ENCODE results near the gene ZNF683.

The ZNF683 gene

GRCh38 chr1:26327956-26328362 is 44.6 kb downstream of the ZNF683 start:
- intact Hi-C loops (cut with micrococcal nuclease) = no loop called here
- peaks cover 11% of the 10 kb centered on the region for H3K27me3 Mint-ChIP-seq
- no peaks in the 10 kb centered on the region for H3K9me3 Mint-ChIP-seq

DNA sequence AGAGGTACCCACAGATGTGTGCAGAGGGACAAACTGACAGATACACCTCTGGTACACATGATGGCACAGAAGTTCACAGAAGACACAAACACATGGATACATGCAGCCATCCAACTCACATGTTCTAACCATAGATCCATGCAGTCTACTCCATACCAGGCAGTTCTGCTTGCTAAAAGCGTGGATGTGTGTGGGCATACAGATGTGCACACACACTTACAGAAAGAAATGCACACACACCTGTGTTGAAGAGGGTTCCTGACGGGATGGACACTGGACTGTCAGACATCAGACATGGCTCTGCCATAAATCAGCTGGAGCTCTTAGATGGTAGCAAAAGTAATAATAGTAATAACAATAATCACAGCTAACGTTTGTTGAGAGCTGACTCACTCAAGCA is 48.0 kb downstream of the ZNF683 start:
- Mint-ChIP-seq H3K4me1 (ENCODE audit: low read depth) (peaks cover 26% of the 10 kb centered on the region), H3K27me3 (peaks cover 5% of the 10 kb centered on the region), H3K9me3 (no peaks in the 10 kb centered on the region), H3K27ac (no peak overlapping the region), H3K36me3 (ENCODE audit: low read depth) (peaks cover 45% of the 10 kb centered on the region), H3K4me3 (no peak overlapping the region)
- intact Hi-C loops (cut with micrococcal nuclease) = loop anchor here (5.0 kb wide), 2 partner anchors 157 to 217 kb away; partner anchors contain the start of genes C1orf232 and ZNF593

More at GRCh38 chr1:26327956-26328362, 44.6 kb downstream of the ZNF683 start:
- Mint-ChIP-seq H3K27ac (no peak overlapping the region), H3K4me1 (ENCODE audit: low read depth) (peaks cover under 1% of the 10 kb centered on the region), H3K4me3 (no peak overlapping the region), H3K36me3 (ENCODE audit: low read depth) (peaks cover 17% of the 10 kb centered on the region)

DNA sequence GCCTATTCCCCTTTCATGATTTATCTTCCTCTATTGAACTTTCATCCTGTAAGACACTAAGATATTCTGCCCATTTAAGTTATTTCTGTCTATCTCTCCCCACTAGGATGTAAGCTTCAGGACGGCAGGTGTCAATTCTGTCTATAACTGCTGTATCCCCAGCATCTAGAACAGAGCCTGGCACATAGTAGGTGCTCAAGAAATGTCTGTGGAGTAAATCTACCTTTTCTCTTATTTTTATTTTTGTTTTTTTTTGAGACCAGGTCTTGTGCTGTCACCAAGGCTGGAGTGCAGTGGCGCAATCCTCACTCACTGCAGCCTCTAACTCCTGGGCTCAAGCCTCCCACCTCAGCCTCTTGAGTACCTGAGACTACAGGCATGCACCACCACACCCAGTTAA is 49.2 kb downstream of the ZNF683 start:
- Mint-ChIP-seq H3K4me3 (no peak overlapping the region), H3K36me3 (ENCODE audit: low read depth) (peaks cover 45% of the 10 kb centered on the region), H3K27me3 (no peaks in the 10 kb centered on the region), H3K4me1 (ENCODE audit: low read depth) (peaks cover 38% of the 10 kb centered on the region), H3K27ac (no peak overlapping the region), H3K9me3 (no peaks in the 10 kb centered on the region)
- intact Hi-C loops (cut with micrococcal nuclease) = loop anchor here (5.0 kb wide), 2 partner anchors 156 to 216 kb away; partner anchors contain the start of genes C1orf232 and ZNF593

DNA sequence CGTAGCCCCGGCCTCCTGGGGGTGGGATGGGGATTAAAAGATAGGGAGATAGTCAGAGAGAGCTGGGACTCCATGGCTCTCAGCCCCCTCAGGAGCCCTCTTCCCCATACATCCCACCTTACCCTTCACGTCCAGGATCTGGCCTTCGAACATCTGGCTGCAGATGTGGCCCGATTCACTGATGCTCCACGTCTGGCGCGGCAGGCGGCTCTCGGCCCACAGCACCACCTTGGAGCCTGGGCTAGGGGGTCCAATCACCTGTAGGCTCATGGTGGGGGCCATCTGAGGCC is 50.6 kb downstream of the ZNF683 start:
- Mint-ChIP-seq H3K4me1 (ENCODE audit: low read depth) (peaks cover 52% of the 10 kb centered on the region), H3K4me3 (no peak overlapping the region), H3K27ac (no peak overlapping the region), H3K9me3 (no peaks in the 10 kb centered on the region), H3K27me3 (no peaks in the 10 kb centered on the region), H3K36me3 (ENCODE audit: low read depth) (peaks cover 45% of the 10 kb centered on the region)
- intact Hi-C loops (cut with micrococcal nuclease) = loop anchor here (5.0 kb wide), 2 partner anchors 155 to 215 kb away; partner anchors contain the start of genes C1orf232 and ZNF593

GRCh38 chr1:26321315-26322041 is 51.1 kb downstream of the ZNF683 start:
- peak overlapping the region; percentile 85 for H3K27ac Mint-ChIP-seq
- H3K27me3 Mint-ChIP-seq = no peaks in the 10 kb centered on the region
- H3K4me1 Mint-ChIP-seq (ENCODE audit: low read depth) = peaks cover 57% of the 10 kb centered on the region
- H3K36me3 Mint-ChIP-seq (ENCODE audit: low read depth) = peaks cover 45% of the 10 kb centered on the region
- H3K9me3 Mint-ChIP-seq = no peaks in the 10 kb centered on the region
- intact Hi-C loops (cut with micrococcal nuclease) = loop anchor here (1.0 to 5.0 kb wide), 4 partner anchors 15 to 214 kb away; partner anchors contain the start of genes C1orf232, UBXN11 and ZNF593
- H3K4me3 Mint-ChIP-seq = peak overlapping the region; percentile 58

DNA sequence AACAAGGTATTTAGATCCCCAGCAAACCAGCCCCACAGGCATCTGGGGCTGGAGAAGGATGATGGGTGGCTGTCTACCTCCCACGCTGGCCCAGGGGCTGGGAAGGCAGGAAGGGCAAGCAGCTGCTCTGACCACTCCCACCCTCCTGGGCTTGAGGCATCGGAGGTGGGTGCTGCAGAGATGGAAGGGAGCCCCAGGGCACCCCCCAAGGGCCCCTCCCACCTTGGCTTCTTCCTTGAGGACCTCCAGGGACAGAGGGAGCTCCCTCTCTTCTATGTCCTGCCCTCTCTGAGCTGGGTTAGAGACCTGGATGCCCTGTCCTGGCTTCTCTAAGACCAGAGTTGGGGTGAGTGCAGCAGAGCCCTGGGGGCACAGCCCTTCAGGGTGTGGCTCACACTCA is 51.7 kb downstream of the ZNF683 start:
- H3K36me3 Mint-ChIP-seq (ENCODE audit: low read depth) = peaks cover 45% of the 10 kb centered on the region
- intact Hi-C loops (cut with micrococcal nuclease) = loop anchor here (1.0 to 5.0 kb wide), 4 partner anchors 14 to 214 kb away; partner anchors contain the start of genes C1orf232, UBXN11 and ZNF593
- peak overlapping the region; percentile 85 for H3K27ac Mint-ChIP-seq
- no peaks in the 10 kb centered on the region for H3K27me3 Mint-ChIP-seq
- H3K4me1 Mint-ChIP-seq (ENCODE audit: low read depth) = peaks cover 63% of the 10 kb centered on the region
- H3K4me3 Mint-ChIP-seq = no peak overlapping the region
- H3K9me3 Mint-ChIP-seq = no peaks in the 10 kb centered on the region

DNA sequence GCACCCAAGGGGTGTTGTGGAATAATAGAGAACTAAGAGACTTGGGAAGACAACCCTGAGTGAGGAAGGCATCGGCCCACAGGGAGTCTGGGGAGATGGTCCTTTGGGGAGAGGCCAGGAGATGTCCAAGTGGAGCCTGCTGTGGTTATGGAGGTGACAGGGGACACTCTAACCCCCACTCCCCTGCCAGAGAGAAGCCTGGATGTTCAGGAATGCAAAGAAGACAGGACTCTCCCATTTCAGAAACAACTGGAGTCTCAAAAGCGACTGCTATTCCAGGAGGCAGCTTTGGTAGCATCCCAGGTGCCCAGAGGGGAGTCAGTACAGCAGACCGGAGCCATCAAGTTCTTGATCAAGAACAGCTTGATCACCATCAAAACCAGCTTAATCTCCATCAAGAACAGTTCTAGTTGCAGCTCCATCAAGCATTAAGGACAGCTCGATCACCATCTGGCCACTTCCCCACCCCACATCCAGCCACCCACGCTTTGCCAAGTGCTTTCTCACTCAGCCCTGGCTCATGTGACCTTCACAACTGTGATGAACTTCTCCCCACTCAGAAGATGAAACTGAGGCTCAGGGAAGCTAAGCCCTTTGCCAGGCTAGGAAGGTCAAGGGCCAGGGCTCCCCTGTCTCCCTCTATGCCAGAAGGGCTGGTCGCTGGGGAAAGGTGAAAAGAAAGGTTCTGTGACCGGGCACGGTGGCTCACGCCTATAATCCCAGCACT is 54.0 kb downstream of the ZNF683 start:
- intact Hi-C loops (cut with micrococcal nuclease) = loop anchor here (2.0 kb wide), 2 partner anchors 30 to 44 kb away; no protein-coding TSS in a partner anchor
- Mint-ChIP-seq H3K9me3 (peaks cover 2% of the 10 kb centered on the region), H3K4me3 (peak overlapping the region; percentile 74), H3K27me3 (no peaks in the 10 kb centered on the region), H3K4me1 (ENCODE audit: low read depth) (peaks cover 87% of the 10 kb centered on the region), H3K27ac (peak overlapping the region; percentile 85), H3K36me3 (ENCODE audit: low read depth) (peaks cover 33% of the 10 kb centered on the region)

GRCh38 chr1:26317612-26318337 is 54.8 kb downstream of the ZNF683 start, which contains the start of gene CD52:
CD52 (plus strand) TSS chr1:26317958; CDS start chr1:26318018, 60 bp downstream.
- H3K4me3 Mint-ChIP-seq = peak within 1 kb of the TSS; percentile 74
- peaks cover 26% of the 10 kb centered on the region for H3K36me3 Mint-ChIP-seq (ENCODE audit: low read depth)
- intact Hi-C loops (cut with micrococcal nuclease) = loop anchor here (2.0 kb wide), 2 partner anchors 29 to 43 kb away; no protein-coding TSS in a partner anchor
- H3K9me3 Mint-ChIP-seq = peaks cover 9% of the 10 kb centered on the region
- H3K4me1 Mint-ChIP-seq (ENCODE audit: low read depth) = peaks cover 92% of the 10 kb centered on the region
- H3K27me3 Mint-ChIP-seq = no peaks in the 10 kb centered on the region
- H3K27ac Mint-ChIP-seq = peak within 1 kb of the TSS; percentile 85

DNA sequence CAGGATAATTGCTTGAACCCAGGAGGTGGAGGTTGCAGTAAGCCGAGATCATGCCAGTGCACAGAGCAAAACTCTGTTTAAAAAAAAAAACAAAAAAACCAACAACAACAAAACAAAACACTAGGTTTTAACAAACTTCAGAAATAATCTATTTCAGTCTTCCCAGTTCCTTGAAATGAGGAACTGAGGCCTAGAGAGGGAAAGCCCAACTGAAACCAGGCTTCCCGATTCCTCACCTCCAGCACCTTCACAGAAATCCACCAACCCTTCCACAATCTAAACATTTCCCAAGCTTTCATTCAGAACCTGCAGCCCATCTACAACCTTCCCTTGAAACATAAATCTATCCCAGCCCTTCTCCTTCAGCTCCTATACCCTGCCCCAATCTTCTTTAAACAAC is 55.4 kb downstream of the ZNF683 start:
- H3K27me3 Mint-ChIP-seq = no peaks in the 10 kb centered on the region
- intact Hi-C loops (cut with micrococcal nuclease) = no loop called here
- peak overlapping the region; percentile 74 for H3K4me3 Mint-ChIP-seq
- peaks cover 21% of the 10 kb centered on the region for H3K36me3 Mint-ChIP-seq (ENCODE audit: low read depth)
- H3K4me1 Mint-ChIP-seq (ENCODE audit: low read depth) = peaks cover 91% of the 10 kb centered on the region
- H3K27ac Mint-ChIP-seq = peak overlapping the region; percentile 85
- H3K9me3 Mint-ChIP-seq = peaks cover 9% of the 10 kb centered on the region

GRCh38 chr1:26315874-26316850 is 56.4 kb downstream of the ZNF683 start:
- no peaks in the 10 kb centered on the region for H3K27me3 Mint-ChIP-seq
- peak overlapping the region; percentile 85 for H3K27ac Mint-ChIP-seq
- H3K36me3 Mint-ChIP-seq (ENCODE audit: low read depth) = peaks cover 11% of the 10 kb centered on the region
- intact Hi-C loops (cut with micrococcal nuclease) = no loop called here
- peaks cover 93% of the 10 kb centered on the region for H3K4me1 Mint-ChIP-seq (ENCODE audit: low read depth)
- peak overlapping the region; percentile 54 for H3K4me3 Mint-ChIP-seq
- peaks cover 9% of the 10 kb centered on the region for H3K9me3 Mint-ChIP-seq

DNA sequence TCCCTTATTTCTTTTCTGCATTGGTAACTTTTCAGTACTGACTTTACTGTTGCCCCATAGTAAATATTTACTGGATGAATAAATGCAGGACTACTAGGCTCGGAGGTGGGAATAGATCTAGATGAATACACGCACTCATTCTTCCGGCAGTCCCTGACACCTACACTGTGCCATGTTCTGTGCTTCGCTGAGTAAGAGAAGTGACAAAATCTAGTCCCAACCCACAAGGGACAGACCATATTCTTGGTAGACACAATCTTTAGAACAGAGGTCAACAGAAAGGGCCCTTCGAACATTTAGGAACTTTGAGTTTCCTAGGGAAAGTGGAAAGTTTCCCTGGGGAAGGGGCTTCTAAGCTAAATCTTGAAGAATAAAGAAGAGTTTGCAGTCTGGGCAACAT is 58.0 kb downstream of the ZNF683 start:
- intact Hi-C loops (cut with micrococcal nuclease) = no loop called here
- Mint-ChIP-seq H3K4me1 (ENCODE audit: low read depth) (peaks cover 76% of the 10 kb centered on the region), H3K4me3 (no peak overlapping the region), H3K27ac (peak overlapping the region; percentile 85), H3K36me3 (ENCODE audit: low read depth) (no peaks in the 10 kb centered on the region), H3K27me3 (no peaks in the 10 kb centered on the region), H3K9me3 (peaks cover 9% of the 10 kb centered on the region)

Measured in dendritic cell treated with granulocyte-macrophage colony-stimulating factor and Interleukin-4, amounts not matched to agents 40 ng/mL and 50 ng/mL, for 4 days (primary cell).